ENCODE results near the gene TBPL1.

GRCh38 chr6:134034961-134035822 lies 82.2 kb downstream of the TBPL1 start:
- TF ChIP-seq CTCF (IDR thresholded peaks at IDR 0.05) = no peak
- TF ChIP-seq POLR2AphosphoS5 (IDR thresholded peaks at IDR 0.05; ENCODE audit: insufficient read depth in 1 of 2, low read depth in 1 of 2) = no peak
- no peak for TF ChIP-seq POLR2A (IDR thresholded peaks at IDR 0.05)
